Measurements from ENCODE around the gene OTX1.
"Not testable (repeated sequence)": the region's sequence is repeated elsewhere in the genome, so short reads cannot be mapped to it uniquely, and the experiment has no call there.

The OTX1 gene

DNA sequence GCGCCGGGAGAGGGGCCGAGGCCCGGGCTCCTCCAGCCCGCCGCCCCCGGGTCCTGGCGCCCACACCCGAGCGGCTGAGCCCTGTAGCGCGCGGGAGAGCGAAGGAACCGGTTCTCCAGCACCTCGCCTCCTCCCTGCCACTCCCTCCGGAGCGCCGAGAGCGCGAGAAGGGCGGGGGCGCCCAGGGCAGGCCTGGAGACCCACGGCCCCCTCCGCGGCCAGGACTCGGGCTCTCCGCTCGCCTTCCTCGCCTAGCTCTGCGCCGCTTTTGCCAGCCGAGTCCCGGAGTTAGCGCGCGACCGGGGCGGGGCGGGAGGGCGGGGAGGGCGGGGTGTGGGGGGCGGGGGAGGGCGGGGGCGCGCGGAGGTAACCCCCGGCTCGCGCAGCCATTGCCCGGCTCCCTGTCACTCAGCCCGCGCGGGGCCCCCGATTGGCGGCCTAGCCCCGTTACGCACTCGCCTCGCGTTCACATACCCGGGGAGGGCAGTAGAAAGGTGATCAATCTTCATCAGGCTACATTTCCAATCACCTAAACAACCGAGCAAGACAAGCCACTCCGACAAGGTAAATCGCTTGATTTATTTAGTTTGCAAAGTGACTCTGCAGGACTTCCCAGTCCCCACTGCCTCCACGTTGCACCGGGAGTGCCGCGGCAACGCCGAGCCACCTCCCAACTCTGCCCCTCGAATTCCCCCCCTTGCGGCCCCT, at the start of gene OTX1:
OTX1 (plus strand) TSS at position 497 of the 708 bp plus-strand sequence. CDS start 2,161 bp downstream, outside the sequence.
- no peak for DNase-seq

DNA sequence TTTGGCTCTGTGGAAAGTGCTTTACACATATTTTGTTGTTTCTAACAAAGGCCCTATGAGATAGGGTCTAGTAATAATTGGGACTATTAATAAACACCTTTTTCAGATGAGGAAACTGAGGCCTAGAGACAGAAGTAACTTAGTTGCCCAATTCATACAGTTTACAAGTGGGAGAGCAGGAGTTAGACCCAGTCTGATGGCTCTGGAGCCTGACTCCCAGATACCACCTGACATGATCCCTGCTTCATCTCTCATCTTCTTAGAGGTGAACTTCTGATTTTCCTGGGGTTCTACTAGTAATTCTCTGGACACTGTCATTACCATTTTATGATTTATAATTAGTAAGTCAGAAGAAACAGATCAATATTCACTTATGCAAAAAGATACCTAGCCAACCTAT, 49.1 kb upstream of the OTX1 start:
- DNase-seq, result no peak

DNA sequence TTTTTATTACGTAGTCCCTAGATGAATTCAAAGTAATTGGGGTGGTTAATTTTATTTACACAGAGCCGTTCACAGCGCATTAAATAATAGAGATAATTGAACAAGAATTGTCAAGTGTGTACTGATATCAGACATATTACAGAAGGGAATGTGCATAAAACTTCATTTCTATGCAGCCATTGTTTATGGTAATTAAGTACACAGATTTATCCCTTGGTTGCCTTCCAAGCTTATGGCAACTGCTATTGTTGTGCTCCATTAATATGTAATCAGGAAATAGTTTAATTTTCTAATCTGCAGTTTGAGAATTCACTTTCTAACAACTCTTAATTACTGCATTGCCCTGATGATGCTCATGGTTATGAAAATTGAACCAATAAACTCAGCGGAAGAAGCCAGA, 47.3 kb upstream of the OTX1 start:
- no peak for DNase-seq

DNA sequence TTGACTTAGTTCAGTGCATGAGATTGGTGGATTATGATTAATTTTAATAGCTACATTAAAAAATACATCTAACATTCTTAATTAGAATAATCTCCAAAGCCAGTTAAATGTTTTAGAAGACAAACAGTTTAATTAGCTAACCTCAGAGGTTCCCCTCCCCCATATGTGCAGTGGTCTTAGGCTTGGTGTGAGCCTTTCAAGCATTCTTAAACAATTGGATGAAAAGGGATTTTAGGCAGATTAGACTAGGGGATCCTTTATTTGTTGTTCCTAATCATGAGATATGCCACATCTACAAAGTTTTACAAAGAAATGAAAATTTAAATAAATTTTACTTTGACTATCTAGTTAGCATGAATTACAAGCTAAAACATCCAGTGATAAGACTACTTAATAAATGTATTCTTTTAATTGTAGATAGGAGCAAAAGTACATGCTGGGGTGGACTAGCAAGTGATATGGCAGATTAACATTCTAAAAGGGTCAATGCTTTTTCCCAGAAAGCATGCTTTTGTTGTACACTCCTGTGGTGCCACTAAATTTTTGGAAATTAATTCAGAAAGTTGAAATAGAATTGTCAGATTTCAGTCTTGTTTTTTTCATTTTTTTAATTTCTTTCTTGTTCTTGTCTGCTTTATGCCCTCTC, 42.7 kb upstream of the OTX1 start:
- no peak for DNase-seq

DNA sequence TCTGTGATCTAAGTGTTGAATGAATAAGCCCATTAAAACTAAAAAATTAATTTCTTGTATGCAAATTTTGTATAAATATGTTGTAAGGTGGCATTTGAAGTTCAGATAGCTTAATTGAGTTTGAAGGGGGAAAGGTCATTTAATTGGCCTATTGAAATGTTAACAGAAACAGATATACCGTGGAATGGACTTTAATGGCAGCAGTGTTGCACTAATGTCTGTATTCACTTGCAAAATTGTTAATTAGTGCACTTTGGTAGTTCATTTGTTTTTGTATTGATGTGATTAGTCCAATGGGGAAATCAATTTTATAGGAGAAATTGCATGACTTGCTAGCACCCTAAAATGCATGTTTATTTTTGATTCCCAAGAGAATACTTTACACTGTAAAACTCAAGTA, 41.8 kb upstream of the OTX1 start:
- no peak for DNase-seq

DNA sequence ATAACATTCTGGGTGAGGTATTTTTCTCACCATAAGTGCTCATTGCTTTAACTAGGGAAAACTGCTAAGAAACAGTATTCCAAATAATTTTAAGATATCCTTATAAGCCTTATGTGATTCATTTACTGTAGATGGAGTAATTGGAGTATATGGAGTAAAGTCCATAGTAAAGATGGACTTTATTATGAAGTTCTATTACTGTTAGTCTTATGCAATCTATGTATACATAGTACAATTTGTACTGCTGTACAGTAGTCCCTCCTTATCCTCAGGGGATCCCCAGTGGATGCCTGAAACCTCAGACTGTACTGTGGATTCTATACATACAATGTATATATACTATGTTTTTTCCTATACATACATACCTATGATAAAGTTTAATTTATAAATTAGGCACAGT, 41.1 kb upstream of the OTX1 start:
- DNase-seq, result no peak

DNA sequence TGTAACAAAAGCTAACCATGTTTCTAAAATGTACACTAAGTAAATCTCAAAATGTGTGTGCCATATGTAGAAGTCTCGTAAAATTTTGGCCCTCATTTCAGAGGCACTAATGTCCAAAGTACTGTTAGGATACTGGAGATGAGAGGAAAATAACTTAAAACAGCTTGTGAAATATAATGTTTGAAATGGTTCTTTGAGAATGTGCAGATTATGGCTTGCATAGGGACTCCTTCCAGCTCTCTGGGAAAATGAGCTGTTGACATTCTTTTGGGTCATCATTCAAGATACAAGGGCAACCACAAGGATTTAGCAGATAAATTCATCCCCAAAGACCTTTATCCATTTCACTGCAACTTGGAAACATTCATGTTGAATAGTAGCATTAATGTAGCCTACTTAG, 38.1 kb upstream of the OTX1 start:
- no peak for DNase-seq

DNA sequence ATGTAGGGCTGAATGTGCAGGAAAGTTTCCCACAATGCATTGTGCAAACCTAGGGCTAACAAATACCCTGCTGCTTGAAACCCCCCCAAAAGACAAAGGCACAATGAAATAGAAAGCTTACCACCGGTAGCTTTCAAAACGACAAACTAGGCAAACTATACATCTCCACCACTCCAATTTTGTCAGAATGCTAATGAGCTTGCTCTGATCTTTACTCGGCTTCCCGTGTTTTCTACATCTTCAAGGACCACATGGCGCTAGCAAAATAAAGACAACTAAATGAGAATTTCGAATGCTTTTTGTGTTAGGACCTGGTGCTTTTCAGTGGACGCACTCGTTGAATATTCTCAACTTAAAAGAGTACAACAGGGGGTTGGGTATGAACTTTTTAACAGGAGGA, 37.2 kb upstream of the OTX1 start:
- DNase-seq, result no peak

DNA sequence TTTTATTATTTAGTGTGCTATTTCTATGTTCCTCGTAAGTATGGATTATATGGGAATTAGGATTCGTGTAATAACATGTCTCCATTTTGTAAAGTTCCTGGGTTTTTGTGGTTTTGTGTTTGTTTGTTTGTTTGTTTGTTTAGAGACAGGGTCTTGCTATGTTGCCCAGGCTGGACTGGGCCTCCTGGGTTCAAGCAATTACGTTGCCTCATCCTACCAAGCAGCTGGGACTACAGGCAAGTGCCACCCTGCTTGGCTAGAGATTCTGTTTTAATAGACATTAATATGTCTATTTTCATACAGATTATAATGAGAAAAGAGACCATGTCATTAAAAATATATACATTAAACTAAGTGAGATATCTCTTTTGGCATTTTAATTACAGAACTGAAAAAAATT, 35.2 kb upstream of the OTX1 start:
- no peak for DNase-seq

DNA sequence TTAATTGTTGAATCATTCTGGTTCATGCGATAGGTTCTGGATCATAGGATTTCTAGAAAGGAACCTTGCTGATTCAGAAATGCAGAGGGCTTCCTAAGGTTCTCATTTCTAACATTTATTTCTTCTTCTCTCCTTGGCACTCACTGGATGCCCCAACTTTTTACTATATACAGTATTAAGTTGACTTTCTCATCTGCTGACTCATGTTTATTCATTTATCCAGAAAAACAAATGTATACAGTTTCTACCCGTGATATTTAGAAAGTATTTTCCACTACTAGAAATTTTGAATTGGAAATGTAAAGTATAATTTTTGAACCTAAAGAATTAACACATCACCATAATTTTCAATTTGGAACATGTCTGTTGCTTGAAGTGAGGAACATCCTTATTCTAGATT, 32.2 kb upstream of the OTX1 start:
- no peak for DNase-seq

DNA sequence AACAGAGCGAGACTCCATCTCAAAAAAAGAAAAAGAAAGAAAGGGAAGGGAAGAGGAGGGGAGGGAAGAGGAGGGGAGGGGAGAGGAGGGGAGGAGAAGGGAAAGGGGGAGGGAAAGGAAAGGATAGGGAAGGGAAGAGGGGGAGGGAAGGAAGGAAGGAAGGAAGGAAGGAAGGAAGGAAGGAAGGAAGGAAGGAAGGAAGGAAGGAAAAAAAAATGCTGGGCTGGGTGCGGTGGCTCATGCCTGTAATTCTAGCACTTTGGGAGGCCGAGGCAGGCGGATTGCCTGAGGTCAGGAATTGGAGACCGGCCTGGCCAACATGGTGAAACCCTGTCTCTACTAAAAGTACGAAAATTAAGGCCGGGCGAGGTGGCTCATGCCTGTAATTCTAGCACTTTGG, 30.9 kb upstream of the OTX1 start:
- DNase-seq, result not testable (repeated sequence)

DNA sequence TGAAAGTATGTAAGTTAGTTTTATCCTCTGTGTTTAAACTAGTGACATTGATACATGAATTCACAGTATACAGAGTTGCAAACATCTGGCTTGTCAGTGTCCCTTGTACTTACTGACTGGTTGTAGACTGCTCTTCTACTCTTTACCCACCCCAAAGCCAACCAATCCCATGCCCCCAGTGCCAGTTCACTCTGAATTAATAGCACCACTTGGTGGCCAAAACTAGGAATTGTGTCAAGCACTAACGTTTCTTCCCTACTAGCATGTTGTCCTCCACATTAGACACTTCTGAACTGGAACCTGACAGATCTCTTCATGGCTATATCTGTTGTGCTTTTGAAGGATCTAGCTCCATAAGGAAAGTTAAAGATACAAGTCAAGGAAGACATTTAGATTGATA, 27.2 kb upstream of the OTX1 start:
- DNase-seq, result no peak

DNA sequence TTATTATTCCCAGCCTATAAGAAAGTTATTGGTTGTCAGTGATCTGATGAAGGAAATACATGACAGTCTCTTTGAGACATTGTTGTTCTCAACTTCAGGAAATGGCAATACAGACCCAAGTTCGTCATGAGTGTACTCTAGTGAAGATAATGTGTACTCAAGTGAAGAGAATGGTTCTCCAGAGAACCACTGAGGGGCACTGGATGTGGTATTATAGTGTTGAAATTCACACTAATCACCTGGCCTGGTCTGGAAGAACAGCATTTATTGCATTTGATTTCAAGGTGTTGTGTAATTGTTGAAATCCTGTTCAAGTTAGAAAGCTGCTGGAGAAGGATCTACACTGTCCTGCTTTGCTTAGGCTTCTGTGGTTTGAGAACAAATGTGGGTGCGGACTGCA, 23.4 kb upstream of the OTX1 start:
- DNase-seq, result no peak

DNA sequence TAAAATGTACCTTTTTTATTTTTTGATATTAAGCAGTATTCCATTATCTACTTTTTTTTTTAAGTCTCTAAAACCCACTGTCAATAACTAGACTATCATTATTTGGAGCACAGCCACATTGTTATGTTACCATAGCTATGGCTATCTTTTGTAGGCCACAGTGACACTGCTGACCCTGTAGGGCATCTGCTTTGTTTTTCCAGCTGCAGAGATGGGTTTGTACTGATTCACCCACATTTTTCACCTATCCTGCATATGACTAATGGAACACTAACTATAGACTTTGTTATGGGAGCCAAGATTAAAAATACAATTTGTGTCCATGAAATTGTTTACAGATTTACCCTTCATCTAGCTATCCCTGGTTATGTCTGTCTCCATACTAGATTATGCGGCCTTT, 21.6 kb upstream of the OTX1 start:
- DNase-seq, result no peak

DNA sequence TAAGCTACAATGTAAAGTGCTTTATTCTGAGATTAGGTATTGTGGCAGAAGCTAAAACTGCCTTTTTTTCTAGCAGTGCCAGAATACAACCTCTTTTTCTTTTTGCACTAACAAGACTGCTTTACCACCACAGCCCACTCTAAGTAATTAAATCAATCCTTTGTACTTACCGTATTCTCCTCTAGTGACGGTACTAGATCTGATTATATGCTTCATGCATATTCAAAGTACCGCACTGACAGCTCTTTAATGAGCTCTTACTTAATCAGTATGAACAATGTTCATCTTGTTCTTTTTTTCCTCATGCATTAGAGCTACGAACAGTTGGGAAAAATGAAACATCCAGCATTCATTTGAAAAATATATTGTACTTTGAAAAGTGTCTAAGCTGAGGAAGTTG, 16.1 kb upstream of the OTX1 start:
- DNase-seq, result no peak

DNA sequence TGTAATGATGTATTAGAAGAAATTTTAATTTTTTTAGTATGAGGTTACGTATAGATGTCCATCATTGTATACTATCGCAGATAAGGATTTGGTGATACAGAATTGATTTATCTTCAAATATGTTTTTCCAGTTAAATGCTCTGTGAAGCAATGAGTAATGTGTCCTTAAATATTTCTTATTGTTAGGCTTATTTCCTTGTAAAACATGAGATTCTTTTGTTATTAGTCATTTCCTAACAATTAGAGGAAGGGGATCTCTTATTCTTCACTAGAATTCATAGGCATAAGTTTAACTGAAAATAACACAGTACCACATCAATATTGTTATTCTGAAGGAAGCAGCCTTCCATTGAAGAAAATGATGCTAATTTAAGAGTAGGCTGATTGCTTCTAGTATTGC, 15.5 kb upstream of the OTX1 start:
- DNase-seq, result no peak

DNA sequence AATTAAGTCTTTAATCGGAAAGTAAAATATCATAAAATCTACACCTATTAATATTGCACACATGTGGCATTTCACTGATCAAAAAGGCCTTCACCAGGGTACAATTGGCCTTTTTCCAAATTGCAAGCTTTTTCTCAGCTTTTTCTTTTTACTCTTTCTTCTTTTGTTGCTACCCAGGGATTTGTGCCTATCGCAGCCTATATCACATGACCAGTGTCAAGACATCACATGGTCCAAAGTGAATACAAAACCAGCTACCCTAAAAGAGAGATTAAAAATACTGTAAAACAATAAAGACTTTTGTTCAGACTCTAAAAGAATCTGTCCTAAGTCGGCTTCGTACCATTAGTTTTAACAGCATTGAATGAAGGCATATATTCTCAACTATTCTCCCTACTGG, 15.0 kb upstream of the OTX1 start:
- DNase-seq, result no peak

DNA sequence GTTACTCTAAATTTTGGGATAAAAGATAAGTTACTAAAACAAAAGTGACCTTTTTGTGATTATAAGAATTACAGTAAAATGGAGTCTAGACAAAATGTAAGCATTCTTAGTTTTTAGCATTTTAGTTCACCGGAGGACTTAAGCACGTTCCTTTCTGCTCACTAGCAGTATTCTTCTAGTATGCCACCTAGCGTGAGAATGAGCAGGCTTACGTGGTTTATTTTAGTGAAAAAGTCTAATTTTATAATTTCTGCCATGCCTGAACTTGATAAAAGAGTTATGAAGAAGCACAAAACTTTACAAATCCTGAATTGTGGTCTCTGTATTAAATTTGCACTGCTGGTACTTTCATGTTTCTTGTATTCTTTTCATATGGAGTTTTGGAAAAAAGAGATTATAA, 12.6 kb upstream of the OTX1 start:
- no peak for DNase-seq

DNA sequence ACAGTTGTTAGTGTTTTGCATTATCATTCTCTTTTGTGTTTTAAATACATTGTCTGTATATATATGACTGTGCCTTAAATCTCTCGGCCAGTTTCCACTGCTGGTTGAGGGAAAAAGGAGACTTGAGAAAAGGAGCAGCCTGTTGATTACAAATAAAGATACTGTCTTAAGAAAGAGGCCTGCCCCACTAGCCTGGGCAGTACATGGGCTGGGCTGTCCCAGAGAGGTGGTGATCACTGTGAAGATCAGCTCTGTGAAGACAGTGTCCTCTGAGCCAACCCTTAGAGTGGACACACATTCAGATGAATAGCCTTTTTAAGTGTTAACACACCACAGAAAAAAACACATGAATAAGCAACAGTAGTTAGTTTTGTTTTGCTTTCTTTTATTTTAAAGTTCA, 10.0 kb upstream of the OTX1 start:
- DNase-seq, result no peak

DNA sequence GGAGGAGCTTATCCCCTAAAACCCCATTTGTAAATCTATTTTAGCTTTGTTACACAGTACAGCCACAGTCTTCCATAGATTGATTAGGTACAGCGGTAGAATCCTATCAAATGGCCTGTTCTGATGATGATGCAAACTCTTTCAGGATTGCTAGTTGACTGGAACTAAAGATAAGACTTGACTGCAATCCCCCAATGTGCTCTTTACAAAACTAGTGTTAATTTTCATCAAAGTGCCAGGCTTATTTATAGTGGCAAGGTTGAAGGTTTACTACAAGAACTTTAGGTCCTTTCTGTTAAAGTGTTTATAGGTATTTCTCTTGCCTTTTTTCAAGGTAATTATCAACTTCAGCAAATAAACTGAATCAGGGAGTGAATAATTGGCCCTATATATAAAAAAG, 9.0 kb upstream of the OTX1 start:
- DNase-seq, result no peak

DNA sequence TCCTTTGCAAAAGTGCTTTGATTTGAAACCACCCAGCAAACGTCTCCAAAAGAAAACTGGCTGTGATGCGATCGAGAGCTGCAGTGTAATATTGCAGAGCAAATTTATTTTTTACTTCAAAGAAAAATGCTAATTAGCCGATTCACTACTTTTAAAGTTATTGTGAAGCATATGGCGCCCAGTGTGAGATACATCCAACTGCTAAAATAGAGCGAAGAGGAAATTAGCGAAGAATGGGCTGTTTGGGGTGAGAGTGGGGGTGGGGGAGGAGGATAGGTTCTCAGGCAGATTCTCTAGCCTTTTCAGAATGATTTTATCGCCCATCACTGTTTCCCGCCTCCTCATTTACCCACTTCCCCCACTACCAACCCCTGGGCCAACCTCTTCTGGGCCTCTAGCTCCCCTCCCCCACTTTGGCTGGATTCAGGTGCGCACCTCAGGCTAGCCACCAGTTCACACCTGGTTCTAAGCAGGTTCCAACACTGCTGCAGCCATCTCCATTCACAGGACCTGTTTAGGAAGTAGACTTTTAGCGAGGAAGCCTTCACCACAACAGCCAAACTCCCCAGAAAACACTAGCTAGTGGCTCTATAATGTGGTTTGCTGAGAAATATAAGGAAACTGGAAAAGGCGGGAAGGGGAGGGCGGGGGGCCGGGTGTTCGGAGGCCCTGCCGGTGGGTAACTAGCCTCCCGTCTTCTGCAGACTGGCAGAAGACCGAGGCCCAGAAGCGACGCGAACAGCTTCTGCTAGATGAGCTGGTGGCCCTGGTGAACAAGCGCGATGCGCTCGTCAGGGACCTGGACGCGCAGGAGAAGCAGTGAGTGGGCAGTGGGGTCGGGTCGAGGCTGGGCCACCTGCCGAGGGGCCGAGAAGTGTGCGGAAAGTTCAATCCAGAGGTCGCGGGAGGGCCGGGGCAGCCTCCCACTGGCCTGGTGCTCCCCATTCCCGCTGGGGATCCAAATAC, 6.0 kb upstream of the OTX1 start:
- DNase-seq, result no peak

DNA sequence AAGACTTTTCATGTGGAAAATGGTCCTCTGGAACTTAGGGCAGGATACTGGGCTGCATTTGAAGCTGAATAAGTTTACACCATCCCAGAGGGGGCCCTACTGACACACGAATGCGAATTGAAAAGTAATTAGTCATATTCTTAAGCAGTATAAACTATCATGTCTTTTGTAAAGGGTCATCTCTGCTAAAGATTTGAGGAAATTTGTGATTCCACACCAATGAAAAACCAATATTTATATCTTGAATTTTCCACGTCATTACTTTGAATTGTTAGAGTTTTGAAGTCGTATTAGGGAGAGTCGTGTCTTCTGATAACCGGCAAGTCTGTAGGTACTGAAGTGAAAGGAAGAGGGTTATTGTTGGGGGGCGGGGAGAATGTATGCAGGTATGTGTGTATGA, 4.1 kb upstream of the OTX1 start:
- no peak for DNase-seq

DNA sequence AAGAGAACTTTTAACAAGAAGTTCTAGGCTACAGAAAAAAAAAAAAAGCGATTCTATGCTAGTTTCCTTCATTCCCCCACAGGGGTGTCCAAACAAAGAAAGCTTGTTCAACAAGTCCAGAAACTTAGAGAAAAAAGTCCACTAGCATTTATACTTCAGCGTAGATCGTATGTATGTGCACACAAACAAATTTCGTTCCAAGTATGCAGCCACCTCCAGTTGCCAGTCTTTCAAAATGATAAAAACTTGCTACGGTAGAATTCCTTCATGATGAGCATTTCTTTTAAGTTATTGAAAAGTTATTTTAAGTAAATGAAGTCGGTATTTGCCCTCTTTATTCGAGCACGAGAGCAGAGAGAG, 3.7 kb upstream of the OTX1 start:
- no peak for DNase-seq
